GM18951 (cell line): ENCODE measurements around the gene CD164.

Experiments
- POLR2A ChIP-seq: IDR thresholded peaks from 4 replicates; pipeline ENCODE4 v1.6.1; 2011; ENCODE audit warnings: mild to moderate bottlenecking; ENCODE audit not compliant: insufficient read length, insufficient read depth; ENCODE audit errors: extremely low read depth
- in situ Hi-C: fragments of 300-500 bp; cut with MboI; formaldehyde crosslinking; loops from one replicate; pipeline ENCODE4 v1.12.0; 2022; ENCODE audit warnings: low sequenced_read_pairs, mixed read lengths, inconsistent platforms; ENCODE audit not compliant: unreplicated experiment

The CD164 gene

GRCh38 chr6:109326351-109326750 is 55.9 kb downstream of the CD164 start:
- in situ Hi-C loops: no loop called here
- TF ChIP-seq POLR2A: no peak

- in situ Hi-C loops: no loop called here
- TF ChIP-seq POLR2A: no peak
Observed at GRCh38 chr6:109325400-109325801, 56.9 kb downstream of the CD164 start.

- no peak for TF ChIP-seq POLR2A
- in situ Hi-C loops: no loop called here
Observed at GRCh38 chr6:109323241-109323640, 59.0 kb downstream of the CD164 start.

- in situ Hi-C loops: no loop called here
- TF ChIP-seq POLR2A: no peak
Observed at GRCh38 chr6:109322825-109323224, 59.4 kb downstream of the CD164 start.

GRCh38 chr6:109321752-109322151 is 60.5 kb downstream of the CD164 start:
- TF ChIP-seq POLR2A: no peak
- in situ Hi-C loops: no loop called here

DNA sequence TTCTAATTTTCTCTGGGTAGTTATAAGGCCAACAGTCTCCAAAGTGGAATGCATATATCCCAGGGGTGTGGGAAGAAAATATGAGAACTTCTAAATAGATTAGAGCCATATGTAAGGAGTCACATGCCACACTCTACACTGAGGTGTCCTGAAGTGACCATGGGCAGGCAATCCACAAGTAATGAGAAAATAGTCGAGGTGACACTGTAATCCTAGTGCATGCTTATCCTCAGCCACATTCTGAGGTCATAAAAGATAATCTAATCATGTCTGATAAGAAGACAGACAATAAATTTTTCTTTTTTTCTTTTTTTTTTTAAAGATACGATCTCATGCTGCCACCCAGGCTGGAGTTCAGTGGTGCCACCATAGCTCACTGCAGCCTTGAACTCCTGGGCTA is 62.2 kb downstream of the CD164 start:
- TF ChIP-seq POLR2A: no peak
- in situ Hi-C loops: no loop called here

DNA sequence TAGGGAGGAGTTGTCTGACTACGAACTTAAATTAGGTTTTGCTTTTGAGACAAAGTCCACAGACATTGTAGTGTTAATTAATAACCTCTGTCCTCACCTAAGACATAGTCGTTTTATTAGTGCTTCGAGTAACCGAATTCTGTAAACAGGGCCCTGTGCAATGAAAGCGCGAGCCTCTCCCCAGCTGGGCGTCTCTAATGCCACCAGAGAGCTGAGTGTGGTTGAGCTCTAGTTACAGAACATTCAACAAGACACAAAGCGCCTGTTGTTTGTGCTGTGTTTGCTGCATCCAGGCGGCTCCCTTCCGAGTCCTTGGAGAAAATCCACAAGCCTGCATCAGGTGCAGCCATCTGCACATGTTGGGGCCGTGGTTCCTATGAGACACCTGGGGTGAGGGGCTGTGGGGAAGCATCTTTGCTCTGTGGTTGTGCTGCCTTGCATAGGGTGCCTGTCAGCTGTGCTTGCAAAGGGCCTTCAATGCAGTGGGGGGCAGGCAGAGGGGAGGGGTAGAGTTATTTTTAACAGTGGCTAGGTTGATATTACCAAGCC is 63.9 kb downstream of the CD164 start:
- in situ Hi-C loops: no loop called here
- TF ChIP-seq POLR2A: no peak

GRCh38 chr6:109316909-109317308 is 65.4 kb downstream of the CD164 start:
- in situ Hi-C loops: no loop called here
- no peak for TF ChIP-seq POLR2A
